Inflammatory macrophage (primary cell): ENCODE data around the gene MET.
"Not testable (repeated sequence)": the region's sequence is repeated elsewhere in the genome, so short reads cannot be mapped to it uniquely, and the experiment has no call there.

Source experiments
- DNase-seq, 2 donors: peaks; one replicate each; pipeline ENCODE4 v3.0.0-alpha.2; 2020 to 2022
- total RNA-seq, 18 experiments: gene quantifications; one replicate each; lab custom pipeline; 2026; ENCODE audit warnings: mixed read lengths in 6 of 18, inconsistent platforms in 2 of 18; lab: John Stamatoyannopoulos, UW

MET gene
- 0 to 2.2 (median 0.30) reads per million in 18 experiments for total RNA-seq

- DNase-seq: peak; percentile 24 to 50
Measured at GRCh38 chr7:116671681-116672595, at the start of gene MET. Gene MET, plus strand, starts transcription at chr7:116672196. Its CDS starts 26,889 bp downstream, at chr7:116699085.

GRCh38 chr7:116626886-116627285 lies 45.1 kb upstream of the MET start:
- DNase-seq: no peak

- no peak for DNase-seq
Measured at GRCh38 chr7:116629051-116629463, 42.9 kb upstream of the MET start.

GRCh38 chr7:116630357-116630756 lies 41.6 kb upstream of the MET start:
- no peak for DNase-seq

- DNase-seq: peak; percentile 78 to 86
Measured at GRCh38 chr7:116630932-116631671, 40.9 kb upstream of the MET start.

- DNase-seq: no peak
Measured at GRCh38 chr7:116631676-116632075, 40.3 kb upstream of the MET start.

- no peak for DNase-seq
Measured at GRCh38 chr7:116632384-116632783, 39.6 kb upstream of the MET start.

- peak; percentile 61 to 80 for DNase-seq
Measured at GRCh38 chr7:116633131-116633988, 38.6 kb upstream of the MET start.

- no peak for DNase-seq
Measured at GRCh38 chr7:116636997-116637396, 35.0 kb upstream of the MET start.

- not testable (repeated sequence) for DNase-seq
Measured at GRCh38 chr7:116638592-116638991, 33.4 kb upstream of the MET start.

- no peak for DNase-seq
Measured at GRCh38 chr7:116641551-116642153, 30.3 kb upstream of the MET start.

GRCh38 chr7:116643148-116643547 lies 28.8 kb upstream of the MET start:
- DNase-seq: not testable (repeated sequence)

- no peak for DNase-seq
Measured at GRCh38 chr7:116644628-116645027, 27.4 kb upstream of the MET start.

- no peak for DNase-seq
Measured at GRCh38 chr7:116647290-116647689, 24.7 kb upstream of the MET start.

- DNase-seq: no peak
Measured at GRCh38 chr7:116647861-116648260, 24.1 kb upstream of the MET start.

GRCh38 chr7:116650436-116650835 lies 21.6 kb upstream of the MET start:
- DNase-seq: no peak

- DNase-seq: no peak
Measured at GRCh38 chr7:116652793-116653192, 19.2 kb upstream of the MET start.

GRCh38 chr7:116653204-116653603 lies 18.8 kb upstream of the MET start:
- no peak for DNase-seq

- no peak for DNase-seq
Measured at GRCh38 chr7:116653646-116654045, 18.4 kb upstream of the MET start.

- not testable (repeated sequence) for DNase-seq
Measured at GRCh38 chr7:116659248-116659647, 12.7 kb upstream of the MET start.

- DNase-seq: no peak
Measured at GRCh38 chr7:116661865-116662264, 10.1 kb upstream of the MET start.

- DNase-seq: no peak
Measured at GRCh38 chr7:116663744-116664143, 8.3 kb upstream of the MET start.
